OCI-M2 (cell line): ENCODE measurements around the gene ABHD17B.

Source experiments
- DNase-seq: peaks from one replicate; lab custom pipeline; 2025; ENCODE audit not compliant: unreplicated experiment; lab: John Stamatoyannopoulos, UW

ABHD17B gene

GRCh38 chr9:71822935-71823334 lies 88.1 kb downstream of the ABHD17B start:
- no peak for DNase-seq

DNA sequence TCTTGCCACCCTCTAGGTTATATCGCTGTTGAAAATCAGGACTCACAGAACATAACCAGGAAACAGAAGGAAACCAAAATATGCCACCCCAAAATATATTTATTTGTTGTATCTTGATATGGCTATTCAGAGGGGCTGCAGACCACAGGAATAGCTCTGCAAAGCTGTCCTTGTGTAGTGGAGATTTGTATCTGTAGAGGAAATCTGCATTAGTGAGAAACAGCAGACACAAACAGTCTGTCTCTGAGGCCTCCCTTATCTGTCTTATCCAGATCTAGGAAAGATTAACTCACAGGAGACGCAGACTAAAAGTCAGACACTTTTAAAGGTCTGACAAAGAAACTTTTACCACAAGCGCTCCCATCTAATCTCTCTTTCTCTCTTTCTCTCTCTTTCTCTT lies 88.5 kb downstream of the ABHD17B start:
- no peak for DNase-seq

- DNase-seq, result no peak
These were observed 89.6 kb downstream of the ABHD17B start for GRCh38 chr9:71821405-71821804.

DNA sequence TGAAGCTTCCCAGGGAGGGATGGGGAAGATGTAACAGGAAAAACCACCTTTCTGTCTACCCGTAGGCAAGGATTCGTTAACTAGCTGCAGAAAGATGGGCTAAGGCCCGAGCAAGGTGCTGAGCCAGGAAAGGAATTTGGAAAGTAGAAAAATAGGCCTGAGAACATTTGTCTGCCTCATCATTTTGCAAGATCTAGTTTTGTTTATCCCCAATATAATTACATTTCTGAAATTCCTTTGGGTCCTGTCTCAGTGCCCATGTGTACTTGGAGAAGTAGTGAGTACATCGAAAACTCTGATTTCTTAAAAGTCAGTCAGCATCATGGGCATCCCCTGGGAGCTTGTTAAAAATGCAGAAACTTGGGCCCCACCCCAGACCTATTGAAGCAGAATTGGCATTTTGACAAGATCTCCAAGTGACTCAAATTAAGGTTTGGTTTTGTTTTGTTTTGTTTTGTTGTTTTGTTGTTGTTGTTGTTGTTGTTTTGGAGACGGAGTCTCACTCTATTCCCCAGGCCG lies 90.5 kb downstream of the ABHD17B start:
- DNase-seq, result no peak

- no peak for DNase-seq
These were observed 91.8 kb downstream of the ABHD17B start for GRCh38 chr9:71819115-71819739.

GRCh38 chr9:71816916-71817451 lies 94.0 kb downstream of the ABHD17B start:
- DNase-seq, result no peak
